Fibroblast of skin of right quadriceps (primary cell): ENCODE data around the gene DNAAF5.

ENCODE experiments used
- DNase-seq: peaks from one replicate; pipeline ENCODE4 v3.0.0-alpha.2; 2013

The DNAAF5 gene

DNA sequence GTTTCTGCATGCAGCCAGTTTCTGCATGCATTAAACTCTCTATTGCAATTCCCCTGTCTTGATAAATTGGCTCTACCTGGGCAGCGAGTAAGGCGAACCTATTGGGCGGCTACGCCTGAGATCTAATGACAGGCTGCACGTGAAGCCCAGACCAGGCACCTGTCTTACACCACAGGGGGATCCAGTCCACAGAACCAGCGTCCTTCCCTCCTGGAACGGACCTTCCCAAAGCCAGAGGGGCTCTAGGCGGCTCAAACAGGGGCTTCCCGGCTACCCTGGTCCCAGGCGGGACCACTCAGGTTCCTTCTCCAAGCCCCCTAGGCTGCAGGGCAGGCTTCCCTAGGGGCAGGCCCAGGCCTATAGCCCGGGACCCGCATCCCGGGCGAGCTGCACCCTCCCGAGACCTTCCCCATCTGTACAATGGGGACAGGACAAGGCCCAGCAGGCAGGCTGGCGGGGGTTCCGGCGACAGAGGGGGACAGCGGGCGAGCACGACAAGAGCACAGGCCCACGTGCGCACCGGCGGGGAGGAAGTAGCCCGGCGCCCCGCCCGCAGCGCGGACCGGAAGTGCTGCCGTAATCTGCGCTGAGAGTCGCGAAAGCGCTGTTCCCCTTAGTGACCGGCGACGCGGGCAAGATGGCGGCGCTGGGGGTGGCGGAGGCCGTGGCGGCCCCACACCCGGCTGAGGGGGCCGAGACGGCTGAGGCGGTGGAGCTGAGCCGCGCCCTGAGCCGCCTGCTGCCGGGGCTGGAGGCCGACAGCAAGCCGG lies at the start of gene DNAAF5:
Gene DNAAF5 (plus strand): TSS at position 616 of the 770 bp plus-strand sequence. CDS start 22 bp downstream, at position 638.
- DNase-seq: peak; percentile 85

DNA sequence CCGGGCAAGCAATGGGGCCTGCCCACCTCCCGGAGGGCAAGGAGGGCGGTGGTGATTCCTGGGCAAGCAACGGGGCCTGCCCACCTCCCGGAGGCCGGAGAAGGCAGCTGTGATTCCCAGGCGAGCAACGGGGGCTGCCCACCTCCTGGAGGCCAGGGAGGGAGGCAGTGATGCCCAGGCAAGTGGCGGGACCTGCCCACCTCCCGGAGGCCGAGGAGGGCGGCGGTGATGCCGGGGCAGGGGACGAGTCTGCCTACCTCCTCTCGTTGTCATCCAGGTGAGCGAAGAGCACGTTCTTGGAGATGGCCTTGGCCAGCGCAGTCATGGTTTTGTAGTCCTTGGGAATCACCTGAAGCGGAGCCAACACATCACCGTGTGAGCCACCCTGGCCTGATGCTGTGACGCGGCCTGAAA lies 49.5 kb upstream of the DNAAF5 start:
- DNase-seq: no peak

DNA sequence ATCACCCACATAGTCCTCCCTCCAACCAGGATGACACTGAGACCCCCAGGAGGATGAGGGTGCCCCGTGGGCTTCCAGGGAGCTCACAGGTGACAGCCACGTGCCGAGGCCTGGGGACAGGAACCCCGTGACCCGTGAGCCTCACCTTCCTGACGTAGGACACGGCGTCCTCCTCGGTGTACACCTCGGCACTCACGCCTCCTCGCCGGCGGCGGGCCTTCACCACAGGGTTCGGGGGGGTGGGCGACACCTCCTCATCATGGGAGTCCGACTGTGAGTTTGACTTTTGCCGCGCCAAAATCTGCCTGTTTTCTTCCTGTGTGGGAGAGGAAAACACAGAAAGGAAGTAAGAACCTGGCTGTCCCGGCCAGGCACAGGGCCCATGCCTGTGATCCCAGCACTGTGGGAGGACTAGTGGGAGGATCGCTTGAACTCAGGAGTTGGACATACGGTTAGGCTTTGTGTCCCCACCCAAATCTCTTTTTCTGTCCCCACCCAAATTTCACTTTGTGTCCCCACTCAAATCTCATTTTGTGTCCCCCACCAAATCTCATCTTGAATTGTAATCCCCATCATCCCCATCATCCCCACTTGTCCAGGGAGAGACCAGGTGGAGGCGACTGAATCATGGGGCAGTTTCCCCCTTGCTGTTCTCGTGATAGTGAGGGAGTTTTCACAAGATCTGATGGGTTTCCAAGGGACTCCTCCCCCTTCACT lies 45.9 kb upstream of the DNAAF5 start:
- DNase-seq: no peak

DNA sequence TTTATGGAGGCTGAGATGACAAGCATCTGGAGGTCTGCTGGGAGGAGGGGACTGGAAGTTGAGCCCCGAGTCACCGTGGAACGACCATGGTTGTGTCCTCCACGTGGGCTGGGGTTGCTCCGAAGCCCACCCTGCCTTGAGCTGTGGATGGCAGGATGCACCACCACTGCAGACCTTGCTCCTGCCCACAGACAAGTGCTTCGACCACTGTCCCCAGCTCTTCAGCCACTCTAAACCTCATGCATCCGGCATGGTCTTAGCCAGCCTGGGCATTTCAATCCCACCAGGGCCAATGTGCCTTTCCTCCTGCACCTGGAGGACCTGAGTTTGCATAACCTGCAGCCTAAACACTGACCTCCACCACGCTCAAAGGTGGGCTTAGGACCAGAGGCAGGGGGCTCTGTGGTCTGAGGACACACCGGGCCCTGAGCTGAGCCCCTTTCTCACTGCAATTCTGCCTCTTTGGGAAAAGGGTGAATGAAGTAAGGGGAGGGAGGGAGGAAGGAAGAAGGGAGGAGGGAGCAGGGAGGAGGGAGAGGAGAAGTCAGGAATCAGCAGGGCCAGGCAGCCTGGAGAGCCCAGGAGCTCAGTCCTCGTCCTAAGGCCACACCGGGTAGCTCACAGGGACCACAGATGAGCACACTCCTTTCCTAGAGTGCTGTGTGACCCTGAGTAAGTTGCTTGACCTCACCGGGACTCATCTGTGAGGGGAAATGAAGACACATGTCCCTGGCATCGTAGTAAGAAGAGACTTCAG lies 44.8 kb upstream of the DNAAF5 start:
- no peak for DNase-seq

DNA sequence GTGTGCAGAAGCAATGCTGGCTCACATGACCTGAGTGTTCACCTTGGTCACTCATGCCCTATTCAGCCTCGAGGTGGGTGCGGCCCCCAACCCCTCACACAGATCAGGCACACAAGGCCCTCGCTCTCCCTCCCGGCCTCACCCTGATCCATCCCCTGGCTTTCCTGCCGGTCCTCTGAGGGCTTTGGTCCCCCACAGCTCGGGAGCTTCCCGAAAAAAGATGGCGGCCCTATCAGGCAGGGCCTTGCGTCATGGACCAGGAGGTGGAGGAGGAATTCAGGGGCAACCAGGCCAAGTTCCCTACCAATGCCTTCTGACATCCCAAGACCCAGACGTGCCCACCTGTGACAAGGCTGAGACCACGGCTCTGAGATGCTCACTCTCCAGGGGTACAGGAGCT lies 43.7 kb upstream of the DNAAF5 start:
- no peak for DNase-seq

DNA sequence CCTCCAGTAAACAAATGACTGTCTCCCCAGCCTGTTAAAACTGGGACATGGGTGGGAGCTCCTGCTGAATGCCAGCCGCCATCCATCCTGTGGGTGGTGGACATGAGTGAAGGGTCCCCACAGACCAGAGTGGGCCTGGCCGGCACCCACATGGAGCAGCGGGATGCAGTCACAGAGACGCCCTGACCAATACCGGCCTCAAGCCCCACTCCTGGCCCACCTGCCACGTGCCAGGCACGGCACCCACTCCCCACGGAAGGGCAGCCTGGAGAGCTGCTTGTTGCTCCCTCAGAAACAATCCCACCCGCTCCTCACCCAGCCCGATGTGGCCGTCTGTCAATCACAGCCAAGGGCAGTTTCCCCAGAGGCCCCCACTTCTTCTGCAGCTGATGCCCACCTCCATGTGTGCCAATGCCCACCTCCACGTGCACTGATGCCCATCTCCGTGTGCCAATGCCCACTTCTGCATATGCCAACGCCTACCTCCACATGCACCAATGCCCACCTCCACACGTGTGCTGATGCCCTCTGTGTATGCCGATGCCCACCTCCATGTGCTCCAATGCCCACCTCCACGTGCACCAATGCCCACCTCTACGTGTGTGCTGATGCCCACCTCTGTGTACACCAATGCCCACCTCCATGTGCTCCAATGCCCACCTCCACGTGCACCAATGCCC lies 42.8 kb upstream of the DNAAF5 start:
- DNase-seq: no peak

DNA sequence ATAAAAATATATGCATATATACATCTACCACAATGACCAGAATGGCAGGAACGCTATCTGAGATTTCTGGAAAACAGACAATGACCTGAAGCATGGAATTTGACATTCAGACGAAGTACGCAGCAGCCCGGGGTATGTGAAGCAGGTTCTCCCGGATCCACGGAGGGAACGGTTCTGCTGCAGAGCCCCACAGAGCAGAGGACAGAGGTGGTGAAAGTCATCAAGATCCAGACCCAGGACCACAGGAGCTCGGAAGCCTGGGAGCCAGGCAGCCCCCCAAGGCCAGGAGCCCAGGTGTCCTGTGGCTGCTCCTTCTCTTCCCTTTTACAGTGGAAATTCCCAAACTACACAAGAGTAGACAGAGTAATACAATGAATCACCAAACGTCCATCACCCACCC lies 42.1 kb upstream of the DNAAF5 start:
- DNase-seq: no peak

DNA sequence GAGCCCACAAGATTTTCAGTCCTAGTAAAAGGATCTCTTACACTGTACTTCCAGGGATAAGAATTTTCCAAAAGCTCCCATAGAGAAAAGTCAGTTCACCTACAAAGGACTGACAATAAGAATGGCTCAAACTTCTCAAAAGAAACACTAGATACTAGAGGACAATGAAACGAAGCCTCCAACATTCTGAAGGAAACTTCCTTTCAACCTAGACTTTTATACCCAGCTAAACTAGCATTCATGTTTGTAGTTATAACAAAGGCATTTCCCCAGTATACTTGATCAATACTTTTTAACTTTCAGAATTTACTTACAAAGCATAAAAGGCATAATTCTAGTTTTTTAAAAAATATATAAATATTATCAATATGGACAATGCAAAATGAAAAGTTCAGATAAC lies 41.0 kb upstream of the DNAAF5 start:
- DNase-seq: no peak

DNA sequence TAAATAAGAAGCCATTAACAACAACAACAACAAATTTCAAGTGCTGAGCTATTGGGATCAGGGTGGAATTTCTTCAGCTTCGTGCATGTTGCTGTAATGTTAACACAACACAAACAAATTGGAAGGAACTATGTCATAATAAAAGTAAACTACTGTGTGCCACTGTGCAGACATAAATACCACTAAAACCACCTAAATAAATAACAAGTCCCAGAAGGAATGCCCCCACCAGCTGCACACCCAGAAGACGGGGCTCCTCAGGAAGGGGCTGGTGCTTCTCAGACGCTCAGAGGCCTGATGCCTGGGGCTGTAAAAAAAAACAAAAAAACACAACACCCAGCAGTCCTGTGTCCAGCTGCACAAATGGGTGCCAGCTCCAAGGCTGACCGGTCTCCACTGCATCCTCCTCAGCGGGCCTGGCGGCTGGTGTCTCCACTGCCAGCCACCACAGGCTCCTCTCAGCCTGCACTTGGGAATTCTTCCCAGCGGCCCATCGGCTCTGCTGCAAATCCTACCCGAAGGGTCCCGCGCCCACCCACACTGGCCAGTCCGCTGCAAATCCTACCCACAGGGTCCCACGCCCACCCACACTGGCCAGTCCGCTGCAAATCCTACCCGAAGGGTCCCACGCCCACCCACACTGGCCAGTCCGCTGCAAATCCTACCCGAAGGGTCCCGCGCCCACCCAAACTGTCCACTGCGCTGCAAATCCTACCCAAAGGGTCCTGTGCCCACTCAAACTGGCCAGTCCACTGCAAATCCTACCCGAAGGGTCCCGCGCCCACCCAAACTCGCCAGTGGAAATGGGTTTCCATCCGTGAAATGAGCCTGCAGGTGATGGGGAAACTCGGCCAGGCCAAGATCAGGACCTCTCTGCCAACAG lies 35.8 kb upstream of the DNAAF5 start:
- no peak for DNase-seq

DNA sequence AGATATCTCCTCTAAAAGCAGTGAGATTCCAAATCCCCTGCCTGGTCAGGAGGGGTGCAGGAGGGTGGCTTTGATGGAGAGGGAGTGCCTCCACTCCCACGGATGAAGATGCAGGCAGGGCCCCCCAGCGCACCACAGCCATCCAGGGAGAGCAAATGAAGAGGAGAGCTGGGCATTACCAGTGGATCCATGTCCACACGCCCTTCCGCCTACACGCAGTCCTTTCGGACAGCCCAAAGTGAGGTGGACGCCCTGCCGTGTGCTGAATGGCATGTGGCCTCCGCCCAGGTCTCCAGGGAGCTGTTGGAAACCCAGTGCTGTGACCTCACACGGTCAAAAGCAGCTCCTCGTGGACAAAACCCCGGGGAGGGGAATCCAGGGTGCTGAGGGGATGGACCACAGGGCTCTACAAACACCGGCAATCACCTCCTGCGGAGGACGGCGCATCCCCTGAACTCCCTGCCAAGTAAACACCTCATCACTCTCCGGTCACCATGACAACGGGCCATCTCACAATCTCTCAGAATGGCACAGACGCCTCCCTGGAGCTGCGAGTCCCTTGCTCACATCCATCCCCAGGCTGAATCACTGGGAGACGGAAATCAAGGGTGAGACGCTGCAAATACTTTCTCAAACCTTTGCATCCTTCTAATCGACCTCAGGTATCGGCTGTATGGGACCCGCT lies 35.0 kb upstream of the DNAAF5 start:
- DNase-seq: no peak

DNA sequence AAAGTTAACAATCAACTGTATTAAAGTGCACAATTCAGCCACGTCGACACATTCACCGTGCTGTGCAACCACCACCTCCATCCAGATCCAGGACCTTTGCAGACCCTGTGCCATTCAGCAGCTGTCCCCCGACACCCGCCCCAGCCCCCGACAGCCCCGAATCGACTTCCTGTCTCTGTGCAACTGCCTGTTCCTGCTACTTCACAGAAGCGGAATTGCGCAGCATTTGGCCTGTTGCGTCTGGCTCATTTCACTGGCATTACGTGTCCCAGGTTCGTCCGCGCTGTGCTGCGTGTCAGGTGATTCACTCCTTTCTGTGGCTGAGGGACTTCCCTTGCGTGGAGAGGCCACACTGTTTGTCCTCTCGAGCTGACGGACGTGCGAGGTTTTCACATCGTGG lies 33.2 kb upstream of the DNAAF5 start:
- no peak for DNase-seq

DNA sequence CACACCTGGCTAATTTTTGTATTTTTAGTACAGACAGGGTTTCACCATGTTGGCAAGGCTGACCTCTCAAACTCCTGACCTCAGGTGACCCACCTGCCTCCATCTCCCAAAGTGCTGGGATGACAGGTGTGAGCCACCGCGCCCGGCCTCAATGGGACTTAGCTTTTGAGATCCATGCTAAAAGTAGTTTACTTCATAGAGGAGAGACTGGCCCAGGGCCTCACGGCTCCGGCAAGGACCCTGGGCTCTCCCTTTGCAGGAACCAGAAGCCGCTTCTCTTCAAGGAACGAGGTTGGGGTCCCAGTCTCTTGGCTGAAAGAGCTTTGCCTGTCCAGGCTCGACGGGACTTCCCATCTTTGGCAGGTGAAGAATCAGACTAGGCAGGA lies 30.1 kb upstream of the DNAAF5 start:
- DNase-seq: no peak

DNA sequence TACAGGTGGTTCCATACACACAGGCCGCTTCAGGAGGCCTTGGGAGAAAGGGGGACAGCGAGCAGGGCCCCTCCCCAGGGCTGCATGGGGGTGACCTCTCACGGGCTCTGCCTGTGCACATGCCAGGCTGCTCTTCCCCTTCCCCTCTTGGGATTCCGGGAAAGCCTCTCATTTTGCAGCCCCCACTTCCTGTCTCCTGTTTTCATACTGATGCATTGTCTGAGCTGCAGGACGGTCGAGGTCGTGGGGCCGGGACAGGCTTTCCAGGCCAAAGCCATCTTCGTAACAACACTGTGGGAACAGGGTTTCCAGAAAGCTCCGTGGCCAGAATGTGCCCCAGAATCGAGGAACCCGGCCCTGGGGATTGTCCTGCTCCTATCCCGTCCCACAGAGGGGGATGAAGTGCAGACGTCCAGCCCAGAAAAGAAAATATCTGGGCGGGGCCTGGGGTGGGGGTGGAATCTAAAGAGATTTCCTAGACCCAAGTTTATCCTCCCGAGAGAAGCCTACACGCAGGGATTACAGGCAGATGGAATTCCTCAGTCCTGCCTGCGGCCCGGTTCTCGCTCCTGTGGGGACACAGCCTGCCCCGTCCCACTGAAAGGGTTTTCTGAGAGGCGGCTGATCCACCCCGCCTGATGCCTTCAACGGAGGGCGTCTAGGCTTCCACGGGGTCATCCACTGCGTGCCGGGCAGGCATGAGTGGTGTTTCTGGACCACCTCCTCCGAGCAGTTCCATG lies 29.5 kb upstream of the DNAAF5 start:
- DNase-seq: no peak

DNA sequence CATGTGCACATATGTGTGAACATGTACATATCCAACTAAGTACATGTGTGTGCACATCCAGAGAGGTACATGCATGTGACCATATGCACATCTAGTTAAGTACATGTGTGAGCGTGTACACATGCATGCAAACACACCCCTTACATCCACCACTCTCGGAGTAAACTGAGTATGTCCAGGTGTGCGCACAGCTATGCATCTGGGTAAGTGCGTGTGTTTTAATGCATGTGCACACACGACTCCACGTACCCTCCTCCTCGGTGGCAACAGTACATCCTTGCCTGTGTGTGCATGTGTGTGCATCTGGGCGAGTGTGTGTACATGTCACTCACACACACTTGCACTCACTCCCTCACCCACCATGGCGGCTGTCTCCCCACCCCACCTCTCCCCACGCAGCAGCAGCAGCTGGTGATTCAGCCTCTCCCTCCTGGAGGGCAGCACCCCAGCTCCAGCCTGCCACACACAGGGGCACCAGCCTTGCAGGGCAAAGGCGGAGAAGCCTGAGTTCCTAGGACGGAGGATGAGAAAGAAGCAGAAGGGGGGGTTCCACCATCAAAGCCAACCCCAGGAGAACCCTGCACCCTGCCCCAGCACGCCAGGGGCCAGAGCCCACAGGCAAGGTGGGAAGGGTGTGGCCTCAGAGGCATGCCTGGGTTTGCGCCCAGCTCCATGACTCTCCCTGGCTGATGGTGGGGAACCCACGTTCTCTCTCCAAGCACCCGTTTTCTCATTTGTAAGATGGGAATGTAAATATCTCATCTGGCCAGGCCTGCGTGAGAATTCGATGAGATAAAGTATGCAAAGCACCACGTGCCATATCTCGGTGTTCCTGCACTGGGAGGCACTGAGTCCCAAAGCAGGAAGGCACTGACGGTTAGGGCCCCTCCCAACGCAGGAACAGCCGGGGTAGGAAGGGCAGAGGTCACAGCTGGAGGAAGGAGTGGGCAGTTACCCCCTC lies 27.7 kb upstream of the DNAAF5 start:
- no peak for DNase-seq

DNA sequence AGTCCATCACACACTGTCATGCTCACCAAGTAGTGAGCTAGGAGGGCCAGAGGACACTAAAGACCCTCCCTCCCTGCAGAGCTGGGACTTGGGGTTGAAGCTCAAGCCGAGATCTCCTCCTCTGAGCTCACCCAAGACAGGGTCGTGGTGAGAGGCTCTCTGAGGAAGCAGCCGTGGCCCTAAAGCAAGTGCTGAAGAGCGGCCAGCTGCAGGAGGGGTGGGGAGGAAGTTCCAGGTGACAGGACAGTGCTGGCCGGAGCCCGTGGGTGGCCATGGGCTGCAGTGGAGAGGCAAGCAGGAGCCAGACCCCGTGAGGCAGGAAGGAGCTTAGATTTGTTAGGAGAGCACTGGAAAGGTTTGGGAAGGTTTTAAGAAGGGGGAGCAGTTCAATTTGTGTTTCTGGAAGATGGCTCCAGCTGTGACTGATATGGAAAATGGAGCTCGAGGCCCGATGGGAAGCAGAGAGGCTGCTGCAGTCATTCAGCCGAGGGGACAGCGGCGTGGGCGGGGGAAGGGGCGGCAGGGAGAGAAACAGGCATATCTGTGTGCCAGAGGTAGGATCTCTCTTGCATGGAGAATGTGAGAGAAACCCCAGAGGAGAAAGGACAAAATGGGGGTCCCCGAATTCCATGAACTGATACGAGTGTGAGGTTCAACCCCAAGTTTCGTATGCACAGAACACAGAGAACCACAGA lies 26.9 kb upstream of the DNAAF5 start:
- no peak for DNase-seq

DNA sequence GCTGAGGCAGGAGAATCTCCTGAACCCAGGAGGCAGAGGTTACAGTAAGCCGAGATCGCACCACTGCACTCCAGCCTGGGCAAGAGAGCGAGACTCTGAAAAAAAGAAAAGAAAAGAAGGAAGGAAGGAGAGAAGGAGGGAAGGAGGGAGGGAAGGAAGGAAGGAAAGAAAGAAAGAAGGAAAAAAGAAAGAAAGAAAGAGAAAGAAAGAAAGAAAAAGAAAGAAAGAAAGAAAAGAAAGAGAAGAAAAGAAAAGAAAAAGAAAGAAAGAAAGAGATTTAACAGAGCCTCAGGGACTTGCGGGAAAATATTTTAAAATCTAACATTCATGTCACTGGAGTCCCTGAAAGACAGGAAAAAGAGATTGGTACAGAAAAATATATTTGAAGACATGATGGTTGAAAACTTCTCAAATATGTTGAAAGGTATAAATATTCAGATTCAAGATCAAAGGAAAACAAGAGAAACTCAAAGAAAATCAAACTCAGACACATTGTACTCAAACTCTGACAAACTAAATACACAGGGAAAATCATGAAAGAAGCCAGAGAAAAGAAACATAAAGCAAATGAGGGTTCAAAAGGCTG lies 25.3 kb upstream of the DNAAF5 start:
- no peak for DNase-seq

DNA sequence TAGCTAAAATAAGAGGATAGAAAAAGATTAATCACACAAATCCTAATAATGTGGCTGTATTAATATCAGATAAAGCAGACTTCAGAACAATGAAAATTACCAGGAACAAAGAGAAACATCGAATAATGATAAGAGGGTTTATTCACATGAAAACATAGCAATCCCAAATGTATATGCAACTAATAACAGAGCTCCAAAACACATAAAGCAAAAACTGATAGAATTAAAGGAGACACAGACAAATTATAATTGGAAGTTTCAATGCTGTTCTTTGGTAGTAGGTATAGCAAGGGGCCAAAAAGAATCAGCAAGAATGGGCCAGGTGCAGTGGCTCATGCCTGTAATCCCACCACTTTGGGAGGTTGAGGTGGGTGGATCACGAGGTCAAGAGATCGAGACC lies 23.4 kb upstream of the DNAAF5 start:
- DNase-seq: no peak

DNA sequence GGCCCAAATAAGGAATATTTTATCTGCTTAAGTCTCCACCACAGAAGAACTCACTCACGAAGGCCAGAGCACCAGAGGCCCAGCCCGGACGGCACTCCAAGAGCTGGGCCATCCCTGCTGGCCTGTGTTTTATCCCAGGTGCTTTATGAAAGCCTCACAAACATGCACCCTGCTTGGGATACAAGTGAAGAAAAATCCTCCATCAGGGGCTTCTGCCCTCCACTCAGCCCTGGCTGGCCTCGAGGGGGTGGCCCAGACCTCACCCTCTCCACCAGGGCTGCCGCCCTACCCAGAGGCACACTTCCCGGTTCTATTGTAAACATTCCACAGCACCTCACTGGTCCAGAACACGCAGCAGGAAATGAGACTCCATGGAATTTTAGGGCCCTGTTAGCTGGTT lies 19.8 kb upstream of the DNAAF5 start:
- no peak for DNase-seq
